ENCODE measurements around the gene CHL1.
"Not testable (repeated sequence)": the region's sequence is repeated elsewhere in the genome, so short reads cannot be mapped to it uniquely, and the experiment has no call there.

Gene CHL1

GRCh38 chr3:352599-352998 lies 156.0 kb downstream of the CHL1 start:
- no peaks in the 10 kb centered on the region for H3K9me3 Mint-ChIP-seq
- H3K27ac Mint-ChIP-seq: no peak overlapping the region
- H3K27me3 Mint-ChIP-seq: no peaks in the 10 kb centered on the region
- no peaks in the 10 kb centered on the region for H3K36me3 Mint-ChIP-seq (ENCODE audit: low read depth)
- no peak overlapping the region for H3K4me3 Mint-ChIP-seq
- no peaks in the 10 kb centered on the region for H3K4me1 Mint-ChIP-seq (ENCODE audit: low read depth)
- intact Hi-C loops (cut with micrococcal nuclease): no loop called here

GRCh38 chr3:353191-353739 lies 156.7 kb downstream of the CHL1 start:
- no peaks in the 10 kb centered on the region for H3K9me3 Mint-ChIP-seq
- intact Hi-C loops (cut with micrococcal nuclease): no loop called here
- no peak overlapping the region for H3K4me3 Mint-ChIP-seq

GRCh38 chr3:354432-354831 lies 157.9 kb downstream of the CHL1 start:
- Mint-ChIP-seq H3K4me1 (ENCODE audit: low read depth) (no peaks in the 10 kb centered on the region), H3K9me3 (no peaks in the 10 kb centered on the region), H3K4me3 (no peak overlapping the region), H3K27me3 (no peaks in the 10 kb centered on the region), H3K36me3 (ENCODE audit: low read depth) (no peaks in the 10 kb centered on the region), H3K27ac (no peak overlapping the region)
- intact Hi-C loops (cut with micrococcal nuclease): no loop called here

More at GRCh38 chr3:353191-353739, 156.7 kb downstream of the CHL1 start:
- Mint-ChIP-seq H3K36me3 (ENCODE audit: low read depth) (no peaks in the 10 kb centered on the region), H3K27ac (no peak overlapping the region), H3K4me1 (ENCODE audit: low read depth) (no peaks in the 10 kb centered on the region), H3K27me3 (no peaks in the 10 kb centered on the region)

- intact Hi-C loops (cut with micrococcal nuclease): no loop called here
Measured at GRCh38 chr3:355622-356021, 159.1 kb downstream of the CHL1 start.

GRCh38 chr3:356952-357351 lies 160.4 kb downstream of the CHL1 start:
- Mint-ChIP-seq H3K27ac (no peak overlapping the region), H3K36me3 (ENCODE audit: low read depth) (no peaks in the 10 kb centered on the region)

More at GRCh38 chr3:355622-356021, 159.1 kb downstream of the CHL1 start:
- Mint-ChIP-seq H3K27me3 (no peaks in the 10 kb centered on the region), H3K9me3 (no peaks in the 10 kb centered on the region), H3K36me3 (ENCODE audit: low read depth) (no peaks in the 10 kb centered on the region), H3K4me1 (ENCODE audit: low read depth) (no peaks in the 10 kb centered on the region), H3K4me3 (no peak overlapping the region), H3K27ac (no peak overlapping the region)

GRCh38 chr3:359672-360071 lies 163.1 kb downstream of the CHL1 start:
- H3K4me3 Mint-ChIP-seq: no peak overlapping the region
- H3K27me3 Mint-ChIP-seq: no peaks in the 10 kb centered on the region

More at GRCh38 chr3:356952-357351, 160.4 kb downstream of the CHL1 start:
- Mint-ChIP-seq H3K4me3 (no peak overlapping the region), H3K4me1 (ENCODE audit: low read depth) (no peaks in the 10 kb centered on the region), H3K27me3 (no peaks in the 10 kb centered on the region), H3K9me3 (no peaks in the 10 kb centered on the region)
- intact Hi-C loops (cut with micrococcal nuclease): no loop called here

GRCh38 chr3:362681-363338 lies 166.2 kb downstream of the CHL1 start:
- Mint-ChIP-seq H3K27ac (no peak overlapping the region), H3K27me3 (no peaks in the 10 kb centered on the region), H3K4me3 (no peak overlapping the region)

More at GRCh38 chr3:359672-360071, 163.1 kb downstream of the CHL1 start:
- intact Hi-C loops (cut with micrococcal nuclease): no loop called here
- Mint-ChIP-seq H3K27ac (no peak overlapping the region), H3K9me3 (no peaks in the 10 kb centered on the region), H3K4me1 (ENCODE audit: low read depth) (no peaks in the 10 kb centered on the region), H3K36me3 (ENCODE audit: low read depth) (no peaks in the 10 kb centered on the region)

GRCh38 chr3:364287-364686 lies 167.7 kb downstream of the CHL1 start:
- no peak overlapping the region for H3K27ac Mint-ChIP-seq
- H3K4me3 Mint-ChIP-seq: no peak overlapping the region
- no peaks in the 10 kb centered on the region for H3K9me3 Mint-ChIP-seq
- no peaks in the 10 kb centered on the region for H3K27me3 Mint-ChIP-seq
- no peaks in the 10 kb centered on the region for H3K4me1 Mint-ChIP-seq (ENCODE audit: low read depth)
- intact Hi-C loops (cut with micrococcal nuclease): no loop called here
- no peaks in the 10 kb centered on the region for H3K36me3 Mint-ChIP-seq (ENCODE audit: low read depth)

More at GRCh38 chr3:362681-363338, 166.2 kb downstream of the CHL1 start:
- no peaks in the 10 kb centered on the region for H3K36me3 Mint-ChIP-seq (ENCODE audit: low read depth)
- intact Hi-C loops (cut with micrococcal nuclease): no loop called here
- H3K4me1 Mint-ChIP-seq (ENCODE audit: low read depth): no peaks in the 10 kb centered on the region
- H3K9me3 Mint-ChIP-seq: no peaks in the 10 kb centered on the region

GRCh38 chr3:365268-365667 lies 168.7 kb downstream of the CHL1 start:
- H3K27me3 Mint-ChIP-seq: no peaks in the 10 kb centered on the region
- no peaks in the 10 kb centered on the region for H3K4me1 Mint-ChIP-seq (ENCODE audit: low read depth)
- H3K27ac Mint-ChIP-seq: no peak overlapping the region
- no peaks in the 10 kb centered on the region for H3K9me3 Mint-ChIP-seq
- no peak overlapping the region for H3K4me3 Mint-ChIP-seq
- intact Hi-C loops (cut with micrococcal nuclease): no loop called here
- no peaks in the 10 kb centered on the region for H3K36me3 Mint-ChIP-seq (ENCODE audit: low read depth)

GRCh38 chr3:366253-366652 lies 169.7 kb downstream of the CHL1 start:
- H3K9me3 Mint-ChIP-seq; H3K4me1 Mint-ChIP-seq (ENCODE audit: low read depth); H3K36me3 Mint-ChIP-seq (ENCODE audit: low read depth); intact Hi-C loops (cut with micrococcal nuclease); H3K4me3 Mint-ChIP-seq; H3K27ac Mint-ChIP-seq; H3K27me3 Mint-ChIP-seq: not testable (repeated sequence)

- H3K9me3 Mint-ChIP-seq: no peaks in the 10 kb centered on the region
- intact Hi-C loops (cut with micrococcal nuclease): no loop called here
- H3K27me3 Mint-ChIP-seq: no peaks in the 10 kb centered on the region
- no peaks in the 10 kb centered on the region for H3K4me1 Mint-ChIP-seq (ENCODE audit: low read depth)
- no peak overlapping the region for H3K4me3 Mint-ChIP-seq
- H3K27ac Mint-ChIP-seq: no peak overlapping the region
- H3K36me3 Mint-ChIP-seq (ENCODE audit: low read depth): no peaks in the 10 kb centered on the region
Measured at GRCh38 chr3:373193-373779, 176.7 kb downstream of the CHL1 start.

- H3K27ac Mint-ChIP-seq: no peak overlapping the region
- no peak overlapping the region for H3K4me3 Mint-ChIP-seq
- intact Hi-C loops (cut with micrococcal nuclease): no loop called here
- no peaks in the 10 kb centered on the region for H3K36me3 Mint-ChIP-seq (ENCODE audit: low read depth)
- no peaks in the 10 kb centered on the region for H3K9me3 Mint-ChIP-seq
- H3K4me1 Mint-ChIP-seq (ENCODE audit: low read depth): no peaks in the 10 kb centered on the region
- no peaks in the 10 kb centered on the region for H3K27me3 Mint-ChIP-seq
Measured at GRCh38 chr3:374459-374858, 177.9 kb downstream of the CHL1 start.

GRCh38 chr3:377158-377561 lies 180.6 kb downstream of the CHL1 start:
- H3K9me3 Mint-ChIP-seq: no peaks in the 10 kb centered on the region
- H3K36me3 Mint-ChIP-seq (ENCODE audit: low read depth): no peaks in the 10 kb centered on the region
- no peak overlapping the region for H3K4me3 Mint-ChIP-seq
- intact Hi-C loops (cut with micrococcal nuclease): no loop called here
- no peak overlapping the region for H3K27ac Mint-ChIP-seq
- H3K27me3 Mint-ChIP-seq: no peaks in the 10 kb centered on the region
- H3K4me1 Mint-ChIP-seq (ENCODE audit: low read depth): no peaks in the 10 kb centered on the region

GRCh38 chr3:380801-381200 lies 184.2 kb downstream of the CHL1 start:
- Mint-ChIP-seq H3K4me1 (ENCODE audit: low read depth) (no peaks in the 10 kb centered on the region), H3K36me3 (ENCODE audit: low read depth) (no peaks in the 10 kb centered on the region), H3K27ac (no peak overlapping the region), H3K9me3 (no peaks in the 10 kb centered on the region), H3K4me3 (no peak overlapping the region), H3K27me3 (no peaks in the 10 kb centered on the region)
- intact Hi-C loops (cut with micrococcal nuclease): no loop called here

GRCh38 chr3:385151-385550 lies 188.6 kb downstream of the CHL1 start:
- intact Hi-C loops (cut with micrococcal nuclease): no loop called here
- H3K27ac Mint-ChIP-seq: no peak overlapping the region

More at GRCh38 chr3:385151-385550, 188.6 kb downstream of the CHL1 start:
- no peaks in the 10 kb centered on the region for H3K4me1 Mint-ChIP-seq (ENCODE audit: low read depth)
- no peaks in the 10 kb centered on the region for H3K9me3 Mint-ChIP-seq
- H3K36me3 Mint-ChIP-seq (ENCODE audit: low read depth): no peaks in the 10 kb centered on the region
- no peak overlapping the region for H3K4me3 Mint-ChIP-seq
- no peaks in the 10 kb centered on the region for H3K27me3 Mint-ChIP-seq
